B cell (primary cell): Measurements from ENCODE around the gene AGPAT1. TPM values are rescaled to one million over a fixed set of nuclear protein-coding genes. Genes with fewer than 3 reads are reported as not detected.
A peak's percentile ranks its signal among the peaks of the same experiment; 100 is the strongest.

ENCODE experiments used
- ATAC-seq: fragments of 200-7000 bp; cut with Tn5 transposase; one replicate; pipeline ENCODE4 v1.10.0; 2021; ENCODE audit warnings: low read depth, mild to moderate bottlenecking, moderate number of reproducible peaks, moderate library complexity
- CTCF ChIA-PET: fragments of 350-600 bp; sonication (Branson Sonifier 250); formaldehyde crosslinking; loops from one replicate; lab custom pipeline; 2021; ENCODE audit warnings: antibody characterized with exemption, inconsistent platforms; lab: Charles Lee
- POLR2A ChIA-PET: fragments of 350-600 bp; sonication (Branson Sonifier 250); formaldehyde crosslinking; loops from one replicate; lab custom pipeline; 2021; ENCODE audit warnings: antibody characterized with exemption; lab: Charles Lee
- DNase-seq: peaks from one replicate; pipeline ENCODE4 v3.0.0; 2013
- H2AFZ ChIP-seq: 2 replicates; pipeline ENCODE4 v1.6.1; 2012; ENCODE audit warnings: mild to moderate bottlenecking, low read depth, low read length; ENCODE audit not compliant: insufficient read depth, poor library complexity, severe bottlenecking
- H3K27ac ChIP-seq, 2 donors: 1 replicate in 1 of 2; 2 replicates in 1 of 2; pipeline ENCODE4 v1.5.1; 2012 to 2013; ENCODE audit warnings: low read length in 2 of 2, mild to moderate bottlenecking in 2 of 2, moderate library complexity in 1 of 2
- H3K27me3 ChIP-seq, 4 experiments: fragments of 200-600 bp in 1 of 4; sonication (generic) in 1 of 4; replicated peaks in 1 of 4; 1 replicate in 2 of 4; 2 replicates in 2 of 4; pipeline versions ENCODE4 v1.6.1 to v1.7.0; 2013 to 2016; ENCODE audit warnings: low read length in 3 of 4, mild to moderate bottlenecking in 2 of 4, mixed read lengths in 1 of 4, moderate library complexity in 1 of 4; ENCODE audit not compliant: insufficient read depth in 4 of 4, control insufficient read depth in 3 of 4; ENCODE audit errors: control extremely low read depth in 1 of 4
- H3K36me3 ChIP-seq, 2 experiments: replicated peaks in 1 of 2; 1 replicate in 1 of 2; 2 replicates in 1 of 2; pipeline versions ENCODE4 v1.6.1 to v1.7.1; 2013; ENCODE audit warnings: low read length in 1 of 2; ENCODE audit not compliant: insufficient read depth in 2 of 2, control insufficient read depth in 1 of 2; ENCODE audit errors: control extremely low read depth in 1 of 2, extremely low read depth in 1 of 2
- H3K4me1 ChIP-seq, 2 donors: fragments of 200-600 bp in 1 of 2; sonication (generic) in 1 of 2; 1 replicate in 1 of 2; 2 replicates in 1 of 2; pipeline versions ENCODE4 v1.5.1 to v1.6.1; 2013 to 2017; ENCODE audit warnings: low read length in 2 of 2; ENCODE audit not compliant: control insufficient read depth in 2 of 2, insufficient read depth in 2 of 2
- H3K4me2 ChIP-seq: replicated peaks from 2 replicates; pipeline ENCODE3; 2012; ENCODE audit warnings: mild to moderate bottlenecking, low read depth, low read length; ENCODE audit not compliant: poor library complexity, severe bottlenecking
- H3K4me3 ChIP-seq, 5 experiments: fragments of 200-600 bp in 1 of 5; sonication (generic) in 1 of 5; 1 replicate in 3 of 5; 2 replicates in 2 of 5; pipeline versions ENCODE4 v1.5.1 to v1.7.0; 2011 to 2016; ENCODE audit warnings: low read length in 4 of 5, mild to moderate bottlenecking in 4 of 5, low read depth in 2 of 5, control low read depth in 1 of 5, moderate library complexity in 1 of 5; ENCODE audit not compliant: insufficient read depth in 1 of 5; ENCODE audit errors: control extremely low read depth in 1 of 5, extremely low read depth in 1 of 5
- H3K79me2 ChIP-seq: fragments of 200-600 bp; sonication (generic); one replicate; pipeline ENCODE4 v1.6.0; 2016; ENCODE audit warnings: low read length; ENCODE audit not compliant: control insufficient read depth, insufficient read depth
- H3K9ac ChIP-seq: fragments of 200-600 bp; sonication (generic); 2 replicates; pipeline ENCODE4 v1.6.1; 2017; ENCODE audit warnings: mild to moderate bottlenecking, low read length, moderate library complexity
- H3K9me3 ChIP-seq, 3 donors: one replicate each; pipeline versions ENCODE4 v1.6.1 to v1.7.1; 2013; ENCODE audit warnings: low read length in 2 of 3; ENCODE audit not compliant: control insufficient read depth in 2 of 3, insufficient read depth in 1 of 3; ENCODE audit errors: control extremely low read depth in 1 of 3
- H4K20me1 ChIP-seq: 2 replicates; pipeline ENCODE4 v1.6.0; 2012; ENCODE audit warnings: mild to moderate bottlenecking, low read length; ENCODE audit not compliant: insufficient read depth, control insufficient read depth, poor library complexity, severe bottlenecking
- H3K27ac Mint-ChIP-seq: one replicate; pipeline ENCODE4 v1.8.0; 2021; ENCODE audit warnings: mixed read lengths
- H3K27me3 Mint-ChIP-seq: one replicate; pipeline ENCODE4 v1.8.0; 2021; ENCODE audit warnings: mixed read lengths
- H3K4me1 Mint-ChIP-seq: one replicate; pipeline ENCODE4 v1.8.0; 2021; ENCODE audit warnings: mixed read lengths
- H3K4me3 Mint-ChIP-seq: one replicate; pipeline ENCODE4 v1.8.0; 2021; ENCODE audit warnings: mixed read lengths
- H3K9me3 Mint-ChIP-seq: one replicate; pipeline ENCODE4 v1.8.0; 2022; ENCODE audit warnings: mixed read lengths; ENCODE audit not compliant: insufficient read depth
- CTCF ChIP-seq: fragments of 200-600 bp; IDR thresholded peaks from one replicate; pipeline ENCODE4 v1.8.0; 2022; ENCODE audit warnings: antibody characterized with exemption, mild to moderate bottlenecking
- EZH2 ChIP-seq: IDR thresholded peaks from 2 replicates; pipeline ENCODE4 v1.6.1; 2012; ENCODE audit warnings: borderline replicate concordance, low read depth, mild to moderate bottlenecking, moderate library complexity, low read length; ENCODE audit not compliant: insufficient read depth, poor library complexity, severe bottlenecking
- WGBS: methylation state at CpG from one replicate; pipeline ENCODE4 v1.1.5; 2013; ENCODE audit warnings: missing lambda C conversion rate; ENCODE audit not compliant: insufficient coverage; 5-methylcytosine and 5-hydroxymethylcytosine counted together
- intact Hi-C: fragments of 100-400 bp; cut with micrococcal nuclease; formaldehyde crosslinking; loops from one replicate; pipeline ENCODE4 v1.10.0; 2022
- polyA plus RNA-seq: library from polyadenylated mRNA; depleted of rRNA; stranded (reverse); fragments of >200 nt; gene quantifications from 2 replicates; pipeline ENCODE4 v1.2.3, GENCODE V29; 2012
- total RNA-seq, 2 donors: library from RNA; stranded (reverse); fragments of 120-200 nt in 1 of 2; gene quantifications; 1 replicate in 1 of 2; 2 replicates in 1 of 2; pipeline versions ENCODE4 v1.2.3 to v1.2.4, GENCODE V29; 2013 to 2022

Gene AGPAT1
- total and polyA plus RNA-seq, 2 donors (not counting 1 experiment from before 2014, with no cell fraction given) = 29.8 to 37.1 TPM

GRCh38 chr6:32190911-32191677 lies 15.2 kb upstream of the AGPAT1 start:
- ATAC-seq = no peak
- H3K27ac ChIP-seq = peak overlapping the region; percentile 93 to 97
- no peaks in the 10 kb centered on the region for H3K27me3 ChIP-seq
- peak overlapping the region; percentile 91 for H3K4me2 ChIP-seq
- H3K9ac ChIP-seq = peak overlapping the region; percentile 96
- Mint-ChIP-seq H3K4me3 (peak overlapping the region; percentile 91), H3K9me3 (no peaks in the 10 kb centered on the region), H3K27me3 (no peaks in the 10 kb centered on the region), H3K4me1 (peaks cover 81% of the 10 kb centered on the region), H3K27ac (peak overlapping the region; percentile 96)
- 67% methylated on average over 6 of the region's 8 CpGs for WGBS
- no peak for DNase-seq
- peaks cover 56 to 76% of the 10 kb centered on the region in 2 donors for H3K4me1 ChIP-seq
- CTCF ChIA-PET = interaction anchor here (0.7 to 1.6 kb wide), 3 partner anchors 14 to 63 kb away, joined by 3 read pairs; partner anchors contain the start of gene ATF6B
- H3K9me3 ChIP-seq = no peaks in the 10 kb centered on the region
- H3K79me2 ChIP-seq = peaks cover 58% of the 10 kb centered on the region
- H3K36me3 ChIP-seq = peaks cover 0 to 33% of the 10 kb centered on the region in 2 experiments
- TF ChIP-seq CTCF (no peak), EZH2 (no peak)
- POLR2A ChIA-PET = interaction anchor here (0.6 to 1.7 kb wide), 7 partner anchors 9 to 780 kb away, joined by 3 to 11 read pairs (median 5); partner anchors contain the start of genes AGPAT1, ATF6B and BRD2
- peak overlapping the region; percentile 72 to 99 (median 95) for H3K4me3 ChIP-seq
- H2AFZ ChIP-seq = no peak overlapping the region
- intact Hi-C loops = loop anchor here (1.0 to 10.0 kb wide), 3 partner anchors 15 to 696 kb away; partner anchors contain the start of genes AGPAT1, CLIC1 and MICB
- no peaks in the 10 kb centered on the region for H4K20me1 ChIP-seq
